Measurements from ENCODE around the gene SLTM. TPM values are rescaled to one million over a fixed set of nuclear protein-coding genes. Genes with fewer than 3 reads are reported as not detected.

Gene SLTM
- 100 to 1,000 TPM; 118 to 166 (median 159) TPM for total RNA-seq
- polyA plus RNA-seq: 10 to 100 TPM; 56.3 to 65.6 TPM
- 282 reads per million, percentile 96 among the genes with 10 or more reads in this experiment for total RNA-seq

DNA sequence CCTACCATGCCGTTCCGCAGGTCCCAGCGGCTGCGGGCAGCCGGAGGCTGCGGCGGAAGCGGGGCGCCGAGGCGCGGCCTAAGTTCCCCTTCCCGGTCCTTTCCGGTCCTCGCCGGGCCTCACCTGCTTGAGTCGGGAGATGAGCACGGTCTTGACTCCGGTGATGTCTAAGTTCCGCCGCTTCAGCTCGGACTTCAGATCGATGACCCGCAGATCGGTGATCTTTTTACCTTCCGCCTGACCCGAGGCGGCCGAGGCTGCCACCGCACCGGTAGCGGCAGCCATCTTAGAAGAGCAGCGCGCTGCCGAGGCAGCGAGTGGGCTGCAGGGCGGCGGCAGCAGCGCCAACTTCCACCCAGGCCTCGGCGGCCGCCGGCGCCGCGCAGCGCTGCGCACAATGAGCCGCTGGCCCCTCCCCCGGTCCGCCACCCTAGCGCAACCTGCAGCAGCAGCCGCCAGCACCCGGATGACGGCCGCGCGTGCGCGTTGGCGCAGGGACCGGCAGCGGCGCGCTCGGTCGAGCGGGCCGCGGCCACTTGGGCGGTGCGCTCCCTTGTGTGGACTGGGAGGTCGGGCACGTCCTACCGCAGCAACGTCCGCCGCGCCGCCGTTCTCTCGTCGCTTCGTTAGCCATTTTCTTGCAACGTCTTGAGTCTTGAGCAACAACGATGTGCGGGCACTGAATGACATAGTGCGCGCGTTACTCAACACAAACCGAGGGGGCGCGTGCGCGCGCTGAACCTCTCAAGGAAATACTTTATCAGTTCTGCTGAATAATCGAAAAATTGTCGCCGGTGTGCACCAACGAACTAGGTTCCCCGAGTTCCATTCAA, at the start of gene SLTM:
Gene SLTM, minus strand, starts transcription at position 399 of the 833 bp plus-strand sequence. Its CDS starts 114 bp downstream, at position 285.
- H3K27ac Mint-ChIP-seq: peak within 1 kb of the TSS; percentile 98 to 100 (median 99)
- peaks cover 14 to 34% (median 27%) of the 10 kb centered on the region in 7 donors for H3K4me1 Mint-ChIP-seq
- POLR2A ChIA-PET: interaction anchor here (0.9 to 1.4 kb wide), 5 partner anchors 11 to 475 kb away, joined by 3 to 5 read pairs (median 4); partner anchors contain the start of gene MINDY2
- peak; percentile 90 to 95 (median 93) for DNase-seq
- H3K9me3 Mint-ChIP-seq: peaks cover 0 to 4% (median 0%) of the 10 kb centered on the region in 11 donors
- no peaks in the 10 kb centered on the region for H3K27me3 Mint-ChIP-seq
- H3K4me3 Mint-ChIP-seq: peak within 1 kb of the TSS; percentile 91 to 100 (median 98)
- Histone ChIP-seq H3K4me3 (ENCODE audit: low read length) (peak within 1 kb of the TSS; percentile 91), H3K27me3 (ENCODE audit: control insufficient read depth in 2 of 2, insufficient read depth in 2 of 2, low read length in 2 of 2) (no peaks in the 10 kb centered on the region), H3K36me3 (ENCODE audit: control insufficient read depth in 2 of 3, insufficient read depth in 3 of 3, low read length in 3 of 3) (peaks cover 0 to 14% (median 4%) of the 10 kb centered on the region in 3 experiments), H3K27ac (ENCODE audit: low read depth, low read length) (peak within 1 kb of the TSS; percentile 93), H3K9me3 (ENCODE audit: control insufficient read depth in 2 of 3, low read length in 3 of 3) (no peaks in the 10 kb centered on the region), H3K4me1 (ENCODE audit: control insufficient read depth in 2 of 2, insufficient read depth in 2 of 2, low read length in 2 of 2) (peaks cover 19 to 21% of the 10 kb centered on the region in 2 donors)
- ATAC-seq: peak; percentile 95
- intact Hi-C loops (cut with micrococcal nuclease): loop anchor here (1.0 to 10.0 kb wide), 13 partner anchors 24 to 1546 kb away; partner anchors contain the start of genes ADAM10 (in 2 of the 2), BNIP2 (in 2 of the 2), GTF2A2 (in 2 of the 2) and MINDY2 (in 2 of the 2)
- H3K36me3 Mint-ChIP-seq: peaks cover 0 to 9% (median 0%) of the 10 kb centered on the region in 5 donors
- CTCF ChIA-PET: interaction anchor here (1.3 kb wide), 1 partner anchor 21 kb away, joined by 3 read pairs; no protein-coding TSS in a partner anchor

DNA sequence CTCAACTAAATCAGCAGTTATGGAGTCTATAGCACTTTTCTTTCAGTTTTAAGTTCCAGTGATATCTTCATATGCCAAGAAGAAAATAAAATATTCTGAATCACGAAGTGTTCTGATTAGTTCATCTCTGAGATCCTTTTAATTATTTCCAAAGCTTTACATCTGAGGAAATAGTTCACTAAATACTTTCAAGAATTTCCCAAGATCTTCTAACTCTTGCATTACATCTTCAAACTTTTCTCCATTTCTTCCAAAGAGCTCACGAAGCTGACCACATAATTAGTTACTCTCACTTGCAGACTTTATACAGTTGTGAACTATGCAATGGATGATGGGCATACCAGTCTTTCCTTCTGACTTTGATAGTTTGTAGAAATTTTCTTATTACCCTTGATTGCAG, 49.8 kb upstream of the SLTM start:
- Mint-ChIP-seq H3K9me3 (no peaks in the 10 kb centered on the region), H3K27me3 (peaks cover 0 to 13% (median 0%) of the 10 kb centered on the region in 5 donors), H3K27ac (peak overlapping the region in 1 of 9 donors; percentile 85), H3K4me1 (peaks cover 16 to 37% (median 32%) of the 10 kb centered on the region in 7 donors), H3K36me3 (peaks cover 0 to 2% (median 0%) of the 10 kb centered on the region in 5 donors), H3K4me3 (no peak overlapping the region)
- peaks cover 11 to 12% of the 10 kb centered on the region in 2 donors for H3K4me1 ChIP-seq (ENCODE audit: control insufficient read depth in 2 of 2, insufficient read depth in 2 of 2, low read length in 2 of 2)
- H3K9me3 ChIP-seq (ENCODE audit: control insufficient read depth in 2 of 3, low read length in 3 of 3): no peaks in the 10 kb centered on the region
- DNase-seq: no peak
- peaks cover 0 to 8% (median 0%) of the 10 kb centered on the region in 3 experiments for H3K36me3 ChIP-seq (ENCODE audit: control insufficient read depth in 2 of 3, insufficient read depth in 3 of 3, low read length in 3 of 3)
- no peak for ATAC-seq
- intact Hi-C loops (cut with micrococcal nuclease): loop anchor here in 1 of 2 donors (10.0 kb wide), 1 partner anchor 672 kb away; the partner anchor contains the start of gene GTF2A2
- ChIA-PET POLR2A (no interaction called here), CTCF (interaction anchor here (0.6 kb wide), 1 partner anchor 549 kb away, joined by 3 read pairs; no protein-coding TSS in a partner anchor)
- no peak overlapping the region for H3K4me3 ChIP-seq (ENCODE audit: low read length)
- H3K27me3 ChIP-seq (ENCODE audit: control insufficient read depth in 2 of 2, insufficient read depth in 2 of 2, low read length in 2 of 2): no peaks in the 10 kb centered on the region
- no peak overlapping the region for H3K27ac ChIP-seq (ENCODE audit: low read depth, low read length)

DNA sequence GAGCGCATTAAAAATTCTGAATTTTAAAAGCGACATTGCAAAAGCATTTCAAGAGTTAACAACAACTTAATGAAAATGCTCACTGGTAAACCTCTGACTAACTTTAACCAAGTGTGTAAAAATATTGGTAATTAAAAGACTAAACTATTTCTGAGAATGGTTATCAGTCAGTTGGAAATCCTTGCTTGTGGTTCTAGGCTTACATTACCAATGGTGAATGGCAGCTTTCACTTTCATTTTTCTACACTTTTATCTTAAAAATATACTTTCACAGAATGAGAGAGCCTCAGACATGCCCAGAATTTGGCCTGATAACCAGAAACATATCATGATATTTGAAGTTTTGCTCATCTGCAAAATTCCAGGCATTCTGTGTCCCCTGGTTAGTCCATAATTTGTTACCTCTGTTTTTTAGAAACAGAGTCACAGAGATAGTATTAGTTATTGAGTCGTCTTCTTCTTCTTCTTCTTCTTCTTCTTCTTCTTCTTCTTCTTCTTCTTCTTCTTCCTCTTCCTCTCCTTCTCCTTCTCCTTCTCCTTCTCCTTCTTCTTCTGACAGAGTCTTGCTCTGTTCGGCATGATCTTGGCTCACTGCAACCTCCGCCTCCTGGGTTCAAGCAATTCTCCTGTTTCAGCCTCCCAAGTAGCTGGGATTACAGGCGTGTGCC, 48.5 kb upstream of the SLTM start:
- DNase-seq: peak in 3 of 9 donors; percentile 16 to 37 (median 36)
- POLR2A ChIA-PET: interaction anchor here (0.6 kb wide), 2 partner anchors 48 to 518 kb away, joined by 3 to 4 read pairs; partner anchors contain the start of gene SLTM
- Histone ChIP-seq H3K9me3 (ENCODE audit: control insufficient read depth in 2 of 3, low read length in 3 of 3) (no peaks in the 10 kb centered on the region), H3K36me3 (ENCODE audit: control insufficient read depth in 2 of 3, insufficient read depth in 3 of 3, low read length in 3 of 3) (no peaks in the 10 kb centered on the region), H3K27me3 (ENCODE audit: control insufficient read depth in 2 of 2, insufficient read depth in 2 of 2, low read length in 2 of 2) (no peaks in the 10 kb centered on the region), H3K4me1 (ENCODE audit: control insufficient read depth in 2 of 2, insufficient read depth in 2 of 2, low read length in 2 of 2) (peaks cover 11 to 12% of the 10 kb centered on the region in 2 donors), H3K4me3 (ENCODE audit: low read length) (peak overlapping the region; percentile 42), H3K27ac (ENCODE audit: low read depth, low read length) (peak overlapping the region; percentile 47)
- peaks cover 12 to 31% (median 26%) of the 10 kb centered on the region in 7 donors for H3K4me1 Mint-ChIP-seq
- H3K36me3 Mint-ChIP-seq: no peaks in the 10 kb centered on the region
- peaks cover 0 to 13% (median 0%) of the 10 kb centered on the region in 5 donors for H3K27me3 Mint-ChIP-seq
- H3K4me3 Mint-ChIP-seq: peak overlapping the region in 9 of 10 donors; percentile 60 to 76 (median 70)
- CTCF ChIA-PET: interaction anchor here (1.3 kb wide), 1 partner anchor 547 kb away, joined by 9 read pairs; no protein-coding TSS in a partner anchor
- H3K27ac Mint-ChIP-seq: peak overlapping the region; percentile 67 to 93 (median 79)
- peak; percentile 55 for ATAC-seq
- no peaks in the 10 kb centered on the region for H3K9me3 Mint-ChIP-seq
- intact Hi-C loops (cut with micrococcal nuclease): loop anchor here (1.0 to 10.0 kb wide), 6 partner anchors 25 to 673 kb away; partner anchors contain the start of genes CCNB2 (in 1 of the 2) and GTF2A2 (in 1 of the 2)

DNA sequence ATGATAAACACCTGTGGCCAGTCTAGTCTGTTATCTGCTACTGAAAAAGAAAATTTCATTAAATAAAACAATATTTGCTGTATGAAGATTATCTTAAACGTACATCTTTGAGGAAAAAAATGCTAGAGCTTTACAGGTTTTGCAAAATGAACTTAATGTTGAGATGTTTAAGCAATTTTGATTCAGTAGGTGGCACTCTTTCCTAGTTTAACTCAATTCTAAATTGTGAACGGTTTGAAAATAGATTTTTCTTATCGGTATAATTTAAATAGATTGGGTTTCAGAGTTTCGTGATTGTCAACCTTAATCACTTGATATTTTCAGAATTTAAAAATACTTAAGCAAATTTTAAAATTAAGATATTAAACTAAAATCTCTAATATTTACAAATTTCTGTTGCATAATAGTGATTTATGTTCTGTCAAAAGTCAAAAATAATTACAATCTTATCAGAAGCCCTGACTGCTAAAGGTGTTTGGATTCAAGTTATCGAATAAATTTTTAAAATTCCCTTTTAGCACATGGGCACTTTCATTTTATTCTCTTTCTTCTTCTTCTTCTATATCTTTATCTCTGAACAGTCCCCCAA, 47.0 kb upstream of the SLTM start:
- peak in 6 of 9 donors; percentile 30 to 57 (median 48) for DNase-seq
- Histone ChIP-seq H3K27me3 (ENCODE audit: control insufficient read depth in 2 of 2, insufficient read depth in 2 of 2, low read length in 2 of 2) (no peaks in the 10 kb centered on the region), H3K36me3 (ENCODE audit: control insufficient read depth in 2 of 3, insufficient read depth in 3 of 3, low read length in 3 of 3) (no peaks in the 10 kb centered on the region), H3K9me3 (ENCODE audit: control insufficient read depth in 2 of 3, low read length in 3 of 3) (no peaks in the 10 kb centered on the region), H3K4me1 (ENCODE audit: control insufficient read depth in 2 of 2, insufficient read depth in 2 of 2, low read length in 2 of 2) (peaks cover 19 to 20% of the 10 kb centered on the region in 2 donors), H3K4me3 (ENCODE audit: low read length) (no peak overlapping the region), H3K27ac (ENCODE audit: low read depth, low read length) (no peak overlapping the region)
- Mint-ChIP-seq H3K27me3 (peaks cover 0 to 18% (median 0%) of the 10 kb centered on the region in 5 donors), H3K9me3 (no peaks in the 10 kb centered on the region), H3K4me1 (peaks cover 21 to 37% (median 27%) of the 10 kb centered on the region in 7 donors), H3K4me3 (peak overlapping the region in 3 of 10 donors; percentile 55 to 74 (median 60)), H3K36me3 (no peaks in the 10 kb centered on the region), H3K27ac (peak overlapping the region in 1 of 9 donors; percentile 85)
- ChIA-PET POLR2A (no interaction called here), CTCF (interaction anchor here (0.6 to 2.5 kb wide), 8 partner anchors 8 to 548 kb away, joined by 3 to 23 read pairs (median 4); no protein-coding TSS in a partner anchor)
- ATAC-seq: peak; percentile 62
- intact Hi-C loops (cut with micrococcal nuclease): loop anchor here (1.0 to 10.0 kb wide), 10 partner anchors 24 to 753 kb away; partner anchors contain the start of gene GTF2A2 (in 1 of the 2)

DNA sequence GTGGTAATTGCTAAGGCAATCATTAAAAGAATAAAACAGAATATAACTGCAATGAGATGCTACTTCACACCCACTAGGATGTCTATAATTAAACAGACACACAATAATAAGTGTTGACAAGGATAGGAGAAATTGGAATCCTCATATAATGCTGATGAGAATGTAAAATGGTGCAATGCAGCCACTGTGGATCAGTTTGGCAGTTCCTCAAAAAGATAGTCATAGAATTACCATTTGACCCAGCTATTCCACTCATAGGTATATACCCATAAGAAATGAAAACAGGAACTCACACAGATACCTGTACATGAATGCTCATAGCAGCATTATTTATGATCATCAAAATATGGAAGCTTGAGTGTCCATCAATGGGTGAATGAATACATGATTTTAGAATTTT, 44.4 kb upstream of the SLTM start:
- Mint-ChIP-seq H3K27ac (no peak overlapping the region), H3K9me3 (no peaks in the 10 kb centered on the region), H3K36me3 (no peaks in the 10 kb centered on the region), H3K27me3 (peaks cover 0 to 17% (median 0%) of the 10 kb centered on the region in 5 donors), H3K4me1 (peaks cover 31 to 46% (median 36%) of the 10 kb centered on the region in 7 donors), H3K4me3 (no peak overlapping the region)
- intact Hi-C loops (cut with micrococcal nuclease): no loop called here
- H3K4me3 ChIP-seq (ENCODE audit: low read length): no peak overlapping the region
- H3K27me3 ChIP-seq (ENCODE audit: control insufficient read depth in 2 of 2, insufficient read depth in 2 of 2, low read length in 2 of 2): no peaks in the 10 kb centered on the region
- no peak overlapping the region for H3K27ac ChIP-seq (ENCODE audit: low read depth, low read length)
- ChIA-PET CTCF (interaction anchor here (0.5 kb wide), 1 partner anchor 67 kb away, joined by 3 read pairs; no protein-coding TSS in a partner anchor), POLR2A (interaction anchor here (0.6 to 0.8 kb wide), 2 partner anchors 9 to 18 kb away, joined by 3 read pairs; partner anchors contain the start of gene RNF111)
- no peak for ATAC-seq
- no peak for DNase-seq
- no peaks in the 10 kb centered on the region for H3K36me3 ChIP-seq (ENCODE audit: control insufficient read depth in 2 of 3, insufficient read depth in 3 of 3, low read length in 3 of 3)
- no peaks in the 10 kb centered on the region for H3K9me3 ChIP-seq (ENCODE audit: control insufficient read depth in 2 of 3, low read length in 3 of 3)
- H3K4me1 ChIP-seq (ENCODE audit: control insufficient read depth in 2 of 2, insufficient read depth in 2 of 2, low read length in 2 of 2): peaks cover 24% of the 10 kb centered on the region in 2 donors
